Sciatic nerve (tissue), 2 donors: ENCODE data around the gene PARD3B. TPM values are rescaled to one million over a fixed set of nuclear protein-coding genes. Genes with fewer than 3 reads are reported as not detected.

ENCODE experiments used
- ATAC-seq: fragments of 200-7000 bp; cut with Tn5 transposase; one replicate; pipeline ENCODE4 v1.9.1; 2020; ENCODE audit warnings: mild to moderate bottlenecking, moderate library complexity
- DNase-seq: peaks from one replicate; pipeline ENCODE4 v3.0.0-alpha.2; 2020; ENCODE audit warnings: low spot score
- intact Hi-C: fragments of 100-400 bp; cut with DNase I; formaldehyde crosslinking; loops from one replicate; pipeline ENCODE4 v1.14.2; 2022
- total RNA-seq: library from RNA; stranded (reverse); fragmentation: NEBNext Ultra II Directional; extraction: Animal tissue kit (Norgen Biotek cat#: 25700); gene quantifications from one replicate; pipeline ENCODE4 v1.2.1, GENCODE V29; 2021
- donor health status: DM: no; HTN: no; CAD: no.
- donor health status: DM: no; HTN: no; CAD: no.

The PARD3B gene
- total RNA-seq, 1 donor from 2014 or later = 100 TPM

GRCh38 chr2:204948024-204948763 lies 402.9 kb downstream of the PARD3B start:
- intact Hi-C loops = no loop called here
- ATAC-seq = no peak

GRCh38 chr2:204948822-204949221 lies 403.5 kb downstream of the PARD3B start:
- intact Hi-C loops = no loop called here

More at GRCh38 chr2:204948024-204948763, 402.9 kb downstream of the PARD3B start:
- DNase-seq = no peak

GRCh38 chr2:204950695-204951346 lies 405.5 kb downstream of the PARD3B start:
- ATAC-seq = no peak
- intact Hi-C loops = no loop called here
- no peak for DNase-seq

More at GRCh38 chr2:204948822-204949221, 403.5 kb downstream of the PARD3B start:
- DNase-seq = no peak
- no peak for ATAC-seq

GRCh38 chr2:204958371-204958770 lies 413.1 kb downstream of the PARD3B start:
- no peak for ATAC-seq
- DNase-seq = no peak
- intact Hi-C loops = no loop called here

GRCh38 chr2:204964414-204964813 lies 419.1 kb downstream of the PARD3B start:
- intact Hi-C loops = no loop called here
- ATAC-seq (no peak), DNase-seq (no peak)

- no peak for ATAC-seq
- intact Hi-C loops = no loop called here
- no peak for DNase-seq
Measured at GRCh38 chr2:204966245-204966644, 421.0 kb downstream of the PARD3B start.

- intact Hi-C loops = no loop called here
- DNase-seq = no peak
- ATAC-seq = peak; percentile 60
Measured at GRCh38 chr2:204967199-204967960, 422.1 kb downstream of the PARD3B start.

- intact Hi-C loops = no loop called here
- peak; percentile 15 for ATAC-seq
- DNase-seq = no peak
Measured at GRCh38 chr2:204971206-204971907, 426.1 kb downstream of the PARD3B start.

DNA sequence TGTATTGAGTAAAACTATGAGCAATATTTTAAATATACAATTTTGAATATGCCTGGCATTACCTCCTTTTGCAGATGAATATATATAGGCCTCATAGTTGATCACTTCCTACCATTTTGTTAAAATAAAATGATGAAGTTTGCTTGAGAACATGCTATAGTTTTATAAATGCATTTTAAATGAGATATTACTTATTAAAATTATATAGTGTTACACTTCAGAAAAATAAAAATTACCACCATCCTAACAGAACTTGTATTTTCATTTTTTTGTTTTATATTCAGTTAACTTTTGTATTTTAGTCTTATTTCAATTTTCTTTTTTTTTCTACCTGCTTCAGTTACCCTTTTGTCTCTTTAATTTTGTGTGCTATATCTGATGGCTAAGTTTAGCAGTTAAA lies 426.9 kb downstream of the PARD3B start:
- ATAC-seq (no peak), DNase-seq (no peak)
- intact Hi-C loops = no loop called here

DNA sequence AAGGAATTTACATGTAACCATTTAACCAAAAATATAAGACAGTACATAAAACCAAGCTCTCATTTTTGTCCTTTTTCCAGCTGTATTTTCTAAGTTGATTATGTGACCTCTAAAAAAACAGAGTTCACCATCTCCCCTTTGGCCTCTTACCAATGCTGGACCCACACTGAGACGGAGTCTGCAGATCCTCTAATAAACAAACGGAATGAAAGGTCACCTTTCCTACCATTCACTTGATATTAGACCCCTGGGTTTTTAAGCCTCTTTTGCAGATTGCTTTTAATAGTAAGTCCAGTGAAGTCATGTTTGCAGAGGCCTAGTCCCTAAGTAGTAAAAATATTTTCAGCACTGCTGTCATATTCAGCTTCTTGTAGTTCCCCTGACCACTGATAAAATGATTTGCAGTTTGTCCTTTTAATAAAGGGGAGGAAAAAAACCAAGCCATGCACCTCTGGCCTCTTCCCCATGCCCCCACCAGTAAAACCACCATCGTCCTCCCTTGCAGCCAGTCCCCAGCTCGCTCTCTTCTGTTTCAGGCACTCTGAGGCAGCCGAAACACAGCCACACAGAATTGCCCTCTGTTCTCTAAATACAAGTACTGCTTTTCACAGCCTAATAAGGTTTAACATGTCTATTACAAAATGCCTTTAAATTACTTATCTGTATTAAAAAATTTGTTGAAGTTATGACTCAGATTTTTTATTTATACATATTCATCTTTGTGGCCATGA lies 427.5 kb downstream of the PARD3B start:
- ATAC-seq (peak; percentile 72), DNase-seq (no peak)
- intact Hi-C loops = no loop called here

DNA sequence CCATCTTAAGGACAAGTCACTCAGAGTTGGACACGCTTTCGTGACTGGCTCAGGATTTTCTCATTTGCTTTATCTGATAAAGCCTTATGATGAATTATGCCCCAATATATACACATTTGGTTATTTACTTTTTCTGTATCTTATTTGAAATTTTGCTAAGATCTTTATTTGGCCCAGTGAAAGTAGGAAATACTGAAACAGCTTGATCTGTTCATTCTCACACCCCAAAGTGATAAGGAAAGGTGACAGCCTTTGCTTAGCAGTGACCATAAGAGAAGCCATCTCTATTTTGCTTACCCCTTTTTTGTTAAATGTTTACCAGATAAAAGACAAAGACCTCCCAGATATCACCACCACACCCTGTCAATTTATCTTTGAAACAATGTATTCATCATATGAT lies 428.3 kb downstream of the PARD3B start:
- no peak for DNase-seq
- intact Hi-C loops = no loop called here
- no peak for ATAC-seq

GRCh38 chr2:204974487-204974886 lies 429.2 kb downstream of the PARD3B start:
- ATAC-seq = no peak
- DNase-seq = no peak
- intact Hi-C loops = no loop called here

- no peak for DNase-seq
- intact Hi-C loops = no loop called here
- no peak for ATAC-seq
Measured at GRCh38 chr2:204977914-204978313, 432.6 kb downstream of the PARD3B start.

DNA sequence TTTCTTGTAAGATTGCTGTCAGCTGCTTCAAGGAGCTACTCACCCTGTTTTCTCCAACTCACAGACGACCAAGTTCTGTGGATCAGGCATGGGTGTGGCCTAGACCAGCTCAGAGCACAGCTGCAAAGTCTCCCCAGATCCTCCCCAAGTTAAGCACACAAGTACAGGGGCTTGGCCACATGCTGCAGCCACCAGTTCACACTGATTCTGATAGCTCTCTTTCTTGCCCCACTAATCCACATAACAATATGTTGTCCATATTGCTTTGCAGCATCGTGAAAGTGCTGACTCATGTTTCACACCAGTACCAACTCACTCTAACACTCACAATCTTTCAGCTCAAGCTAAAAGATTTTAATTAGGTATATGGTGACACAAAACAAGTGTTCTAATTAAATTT lies 437.0 kb downstream of the PARD3B start:
- intact Hi-C loops = no loop called here
- DNase-seq = no peak
- ATAC-seq = peak; percentile 22

DNA sequence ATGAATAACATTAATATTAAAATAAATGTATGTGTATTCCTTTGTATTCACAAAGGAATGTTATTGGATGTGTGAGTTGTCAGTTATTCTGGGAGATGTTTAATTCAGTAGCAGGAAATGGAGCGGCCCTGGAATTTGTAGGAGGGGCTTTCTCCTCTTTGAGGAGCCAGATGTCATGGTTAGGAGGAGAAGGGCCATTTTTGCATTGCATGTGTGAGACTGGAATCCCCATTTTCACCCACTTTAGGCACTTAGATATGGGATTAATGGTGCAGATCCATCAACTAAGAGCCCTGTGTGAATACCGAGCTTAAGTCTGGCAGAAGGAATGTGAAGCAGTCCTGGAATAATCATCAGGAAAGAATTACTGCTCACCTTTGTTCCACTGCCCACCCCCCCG lies 439.2 kb downstream of the PARD3B start:
- ATAC-seq (no peak), DNase-seq (no peak)
- intact Hi-C loops = no loop called here

- ATAC-seq = no peak
- DNase-seq = no peak
- intact Hi-C loops = no loop called here
Measured at GRCh38 chr2:204986641-204987040, 441.4 kb downstream of the PARD3B start.

DNA sequence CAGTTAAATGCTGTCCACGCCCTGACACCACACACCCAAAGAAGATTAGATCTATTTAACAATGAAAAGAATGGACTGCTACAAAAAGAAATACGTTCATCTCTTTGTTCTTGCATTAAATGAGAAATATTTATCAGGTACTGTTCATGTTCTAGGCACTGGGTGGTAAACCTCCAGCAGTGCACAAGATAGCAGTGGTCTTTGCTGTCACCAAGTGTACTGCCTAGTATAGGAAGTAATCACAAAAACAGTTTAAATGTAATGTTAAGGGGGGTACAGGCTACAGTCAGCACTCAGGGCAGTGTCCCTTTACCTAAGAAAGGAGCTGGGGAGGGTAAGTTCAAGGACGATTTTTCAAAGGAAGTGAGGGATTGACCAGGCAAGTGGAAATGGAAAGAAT lies 443.6 kb downstream of the PARD3B start:
- intact Hi-C loops = no loop called here
- ATAC-seq (no peak), DNase-seq (no peak)

DNA sequence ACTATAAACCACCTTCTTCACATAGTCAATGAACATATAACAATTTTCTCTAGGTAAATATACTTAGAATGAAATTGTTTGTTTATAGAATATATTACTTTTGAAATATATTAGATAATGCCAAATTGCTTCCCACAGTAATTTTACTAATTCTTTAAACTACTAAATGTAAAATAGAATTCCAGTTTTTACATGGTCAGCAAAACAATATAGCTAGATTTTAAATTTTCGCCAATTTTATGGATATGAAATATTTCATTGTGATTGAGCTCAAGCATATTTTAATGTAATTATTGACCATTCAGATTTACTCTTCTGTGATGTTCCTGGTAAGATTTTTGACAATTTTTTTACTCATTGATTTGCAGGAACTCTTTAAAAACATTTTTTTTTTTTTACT lies 444.6 kb downstream of the PARD3B start:
- DNase-seq = no peak
- intact Hi-C loops = no loop called here
- ATAC-seq = no peak
